GM21381 (cell line): ENCODE results near the gene MCM6.

Experiments used
- ATAC-seq: cut with Tn5 transposase; IDR thresholded peaks from one replicate; pipeline ENCODE4 v1.9.1; 2021; ENCODE audit warnings: mild to moderate bottlenecking, moderate library complexity; ENCODE audit not compliant: unreplicated experiment

The MCM6 gene

GRCh38 chr2:135870571-135870970 lies 5.7 kb downstream of the MCM6 start:
- peak; percentile 59 for ATAC-seq

- no peak for ATAC-seq
Measured at GRCh38 chr2:135863233-135863632, 13.0 kb downstream of the MCM6 start.

DNA sequence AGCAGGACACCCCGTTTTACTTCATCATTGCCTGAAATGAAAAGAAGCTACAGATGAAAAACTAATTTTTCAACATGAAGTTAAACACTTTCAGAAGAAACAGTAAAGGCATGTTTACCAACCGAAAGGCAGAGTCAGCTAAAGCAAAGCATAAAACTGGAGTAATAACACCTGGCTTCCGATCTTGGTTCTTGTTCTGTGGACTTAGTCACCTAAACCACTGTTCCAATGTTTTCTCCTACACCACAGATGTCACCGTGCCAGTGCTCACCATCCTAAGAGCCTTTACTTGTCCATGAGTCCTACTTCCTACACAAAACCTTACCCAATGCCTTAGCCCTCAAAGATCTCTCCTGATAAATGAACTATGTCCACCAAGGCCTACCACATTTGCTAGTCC lies 13.5 kb downstream of the MCM6 start:
- no peak for ATAC-seq

DNA sequence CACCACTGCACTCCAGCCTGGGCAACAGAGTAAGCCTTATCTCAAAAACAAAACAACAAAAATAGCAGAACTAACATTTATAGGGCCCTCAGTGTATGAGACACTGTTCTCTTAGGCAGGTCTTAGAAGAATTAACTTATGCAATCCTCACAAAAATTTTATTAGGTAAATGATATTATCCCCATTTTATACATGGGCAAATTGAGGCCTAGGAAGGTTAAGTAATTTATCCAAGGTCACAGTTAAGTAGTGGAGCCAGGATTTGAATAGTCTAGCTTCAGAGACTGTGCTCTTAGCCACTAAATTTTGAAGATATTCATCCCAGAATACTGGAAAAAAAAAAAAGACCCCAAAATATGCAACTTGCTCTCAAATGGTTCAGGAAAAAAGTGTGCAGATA lies 22.8 kb downstream of the MCM6 start:
- ATAC-seq: no peak

DNA sequence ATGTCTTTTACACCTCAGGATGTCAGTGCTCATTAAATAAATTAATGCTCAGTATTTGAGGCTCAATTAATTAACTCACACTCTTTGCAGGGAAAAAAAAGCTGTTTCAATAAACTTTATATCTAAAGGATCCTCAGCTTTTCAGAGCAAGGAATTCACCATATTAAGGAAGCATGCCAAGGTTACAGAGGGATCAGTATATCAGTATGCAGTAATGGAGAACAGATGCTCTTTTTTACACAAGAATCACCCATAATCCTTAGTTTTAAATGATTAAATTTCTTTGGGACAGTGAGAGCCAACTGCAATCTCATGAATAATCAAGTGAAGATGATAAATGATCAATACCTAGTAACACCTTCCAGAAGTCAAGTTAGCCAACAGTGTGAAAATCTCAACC lies 24.4 kb downstream of the MCM6 start:
- no peak for ATAC-seq

DNA sequence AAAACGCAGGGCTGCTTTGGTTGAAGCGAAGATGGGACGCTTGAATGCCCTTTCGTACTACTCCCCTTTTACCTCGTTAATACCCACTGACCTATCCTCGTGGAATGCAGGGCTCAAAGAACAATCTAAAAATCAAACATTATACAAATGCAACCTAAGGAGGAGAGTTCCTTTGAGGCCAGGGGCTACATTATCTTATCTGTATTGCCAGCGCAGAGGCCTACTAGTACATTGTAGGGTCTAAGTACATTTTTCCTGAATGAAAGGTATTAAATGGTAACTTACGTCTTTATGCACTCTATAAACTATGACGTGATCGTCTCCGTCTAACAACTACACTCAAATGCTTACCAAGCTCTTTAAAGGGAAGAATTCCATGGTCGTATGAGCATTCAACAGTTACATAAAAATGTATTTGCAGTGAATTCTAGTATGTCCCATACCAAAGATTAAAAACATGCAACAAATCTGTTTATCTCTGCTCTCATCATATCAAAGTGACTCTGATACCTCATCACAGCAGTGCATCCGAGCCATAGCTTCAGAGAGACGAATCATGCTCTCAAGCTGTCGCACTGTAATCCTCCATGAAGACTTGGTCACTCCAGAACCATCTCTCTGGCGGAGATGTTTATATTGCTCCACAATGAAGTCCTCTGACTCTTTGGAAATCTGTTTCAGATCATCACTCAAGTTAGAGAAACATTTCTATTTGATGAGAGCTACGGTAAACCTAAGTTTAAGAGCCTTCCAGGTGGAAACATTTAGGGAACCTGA lies 25.2 kb downstream of the MCM6 start:
- no peak for ATAC-seq

DNA sequence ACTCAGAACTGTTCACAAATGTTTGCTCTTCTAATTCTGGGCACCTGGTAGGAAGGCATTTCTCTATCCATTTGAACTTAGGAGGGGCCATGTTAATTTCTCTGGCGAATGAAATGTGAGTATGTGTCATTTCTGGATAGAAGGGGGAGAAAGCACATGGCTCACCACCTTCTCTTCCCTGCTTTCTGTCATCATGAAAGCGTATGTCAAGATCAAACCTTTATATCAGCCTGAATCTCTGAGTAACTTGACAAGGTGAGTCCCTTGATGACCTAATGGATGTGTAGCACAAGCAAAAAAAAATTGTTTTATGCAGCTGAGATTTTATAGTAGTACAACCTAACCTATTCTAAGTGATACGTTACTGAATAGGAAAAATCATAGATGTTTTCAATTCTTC lies 27.2 kb downstream of the MCM6 start:
- no peak for ATAC-seq

DNA sequence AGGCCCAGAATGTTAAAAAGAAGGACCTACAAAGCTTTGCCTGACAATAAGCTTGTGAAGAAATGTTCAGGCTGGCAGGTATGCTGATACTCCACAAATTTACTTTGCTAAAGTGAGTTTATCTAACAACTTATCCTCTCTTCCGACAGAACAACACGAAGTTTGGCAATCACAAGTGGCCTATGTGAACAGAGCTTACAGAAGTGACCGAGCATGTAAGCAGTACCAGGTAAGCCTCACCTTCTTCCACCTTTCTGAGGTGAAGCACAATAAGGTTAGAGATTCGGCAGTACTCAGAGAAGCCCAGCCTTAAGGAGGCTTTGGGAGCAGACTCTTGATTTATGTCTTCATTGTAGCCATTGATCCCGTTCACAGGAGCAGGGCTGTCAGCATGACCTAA lies 30.2 kb downstream of the MCM6 start:
- ATAC-seq: no peak

DNA sequence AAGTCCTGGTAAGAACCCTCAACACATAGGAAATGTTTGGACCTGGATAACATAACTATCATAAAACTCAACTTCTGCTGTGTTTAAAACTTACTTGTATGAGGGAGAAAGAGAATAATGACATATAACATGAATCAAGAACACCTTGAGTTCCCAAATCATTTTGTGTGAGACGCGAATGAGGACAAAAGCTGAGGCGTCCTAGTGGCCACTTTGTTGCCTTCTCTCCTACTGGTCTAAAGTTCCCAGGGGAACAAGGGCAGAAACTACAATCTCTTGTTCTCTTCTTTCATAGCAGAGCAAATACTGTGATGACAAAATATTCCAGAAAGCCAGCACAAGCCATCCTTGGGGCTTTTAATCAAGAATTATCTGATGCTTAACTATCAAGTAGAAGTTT lies 31.0 kb downstream of the MCM6 start:
- no peak for ATAC-seq

- no peak for ATAC-seq
Measured at GRCh38 chr2:135844301-135844895, 31.8 kb downstream of the MCM6 start.

GRCh38 chr2:135843671-135844070 lies 32.6 kb downstream of the MCM6 start:
- no peak for ATAC-seq

DNA sequence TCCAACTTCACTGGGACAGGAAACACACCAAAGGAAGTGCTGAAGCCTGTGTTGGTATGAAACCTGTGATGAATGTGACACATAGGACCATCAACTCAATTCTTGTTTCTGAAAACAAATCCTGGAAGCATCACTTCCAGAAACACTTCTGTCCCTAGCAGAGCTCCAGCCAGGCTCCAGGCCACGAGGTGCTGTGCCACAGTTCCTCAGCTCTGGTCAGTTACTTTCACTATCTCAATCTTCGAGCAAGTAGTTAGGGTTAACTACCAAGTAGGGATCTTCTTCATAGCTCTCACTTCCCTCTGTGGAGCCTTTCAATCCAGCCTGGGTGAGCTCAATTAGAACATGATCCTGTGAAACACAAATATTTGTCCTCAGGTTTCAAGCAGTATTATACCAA lies 35.6 kb downstream of the MCM6 start:
- ATAC-seq: no peak

- ATAC-seq: no peak
Measured at GRCh38 chr2:135839713-135840112, 36.5 kb downstream of the MCM6 start.

DNA sequence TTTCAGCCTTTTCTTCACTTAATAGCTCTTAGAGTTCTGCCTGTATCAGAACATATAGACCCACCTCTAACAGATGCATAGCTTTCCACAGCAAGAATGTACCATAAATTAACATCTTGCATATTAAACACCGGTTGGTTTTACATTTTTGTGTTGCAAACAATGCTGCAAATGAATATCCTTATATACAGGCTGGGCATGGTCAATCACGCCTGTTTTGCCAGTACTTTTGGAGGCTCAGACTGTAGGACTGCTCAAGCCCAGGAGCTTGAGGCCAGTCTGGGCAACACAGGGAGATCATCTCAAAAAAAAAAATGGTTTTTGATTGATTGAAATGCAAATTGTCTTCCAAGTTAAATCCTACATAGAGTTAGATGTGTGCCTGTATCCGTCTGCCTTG lies 37.7 kb downstream of the MCM6 start:
- ATAC-seq: no peak

GRCh38 chr2:135836596-135837270 lies 39.5 kb downstream of the MCM6 start, which contains the start of gene LCT:
TSS of gene LCT (minus strand) at chr2:135837184. CDS start at chr2:135837169, 15 bp downstream.
- ATAC-seq: no peak

GRCh38 chr2:135832891-135833290 lies 43.4 kb downstream of the MCM6 start:
- ATAC-seq: no peak

DNA sequence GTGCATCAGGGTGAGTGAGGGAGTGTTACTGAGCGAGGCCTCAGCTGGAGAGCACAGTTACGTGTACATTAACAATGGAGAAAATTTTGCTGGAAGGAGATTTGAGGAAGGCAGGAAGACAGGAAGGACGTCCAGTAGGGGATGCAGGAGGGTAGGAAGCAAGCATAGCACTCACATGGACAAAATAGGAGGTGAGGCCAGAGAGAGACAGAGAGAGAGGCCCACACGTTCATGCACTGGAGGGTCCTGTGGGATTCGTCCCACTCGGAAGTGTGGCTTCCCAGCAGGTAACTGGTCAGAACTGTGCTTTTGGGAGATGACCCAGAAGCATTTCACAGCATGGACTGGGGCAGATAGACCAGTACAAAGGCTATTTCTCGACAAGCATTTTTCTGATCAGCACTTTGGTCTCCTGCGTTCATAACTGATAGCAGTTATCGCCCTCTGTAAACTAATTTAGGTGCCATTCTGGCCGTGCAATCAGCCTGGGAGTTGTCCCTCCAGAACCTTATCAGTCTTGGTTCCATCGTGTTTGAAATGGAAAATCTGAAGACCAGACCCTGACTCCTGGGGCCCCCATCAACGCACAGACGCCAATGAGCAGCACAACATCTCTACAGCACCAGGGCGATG lies 44.9 kb downstream of the MCM6 start:
- ATAC-seq: no peak

- no peak for ATAC-seq
Measured at GRCh38 chr2:135829378-135830135, 46.7 kb downstream of the MCM6 start.

DNA sequence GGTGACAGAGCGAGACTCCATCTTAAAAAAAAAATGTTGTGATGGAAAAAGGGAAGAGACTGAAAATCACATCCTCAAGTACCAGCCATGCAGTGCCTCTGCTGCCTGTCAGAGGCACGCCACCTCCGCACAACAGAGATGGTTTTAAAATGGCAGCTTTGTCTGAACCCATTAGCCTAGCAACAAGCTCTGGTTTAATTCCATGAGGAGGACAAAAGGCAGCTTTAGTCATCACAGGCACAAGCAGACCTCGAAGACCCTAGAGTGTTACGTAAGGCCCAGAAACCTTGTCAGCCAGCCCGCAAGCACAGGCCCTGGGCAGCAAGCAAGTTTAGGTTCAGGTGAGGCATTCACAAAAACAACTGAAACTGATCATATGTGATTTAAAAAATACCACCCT lies 49.7 kb downstream of the MCM6 start:
- no peak for ATAC-seq

GRCh38 chr2:135825550-135826176 lies 50.6 kb downstream of the MCM6 start:
- ATAC-seq: no peak
